K562 (cell line): ENCODE measurements around the gene SLC3A2.

ENCODE experiments used
- C11orf30 ChIP-seq: fragments of 450-650 bp; IDR thresholded peaks from 2 replicates; pipeline ENCODE4 v1.6.1; 2016; ENCODE audit warnings: low read depth, mild to moderate bottlenecking
- CTCF ChIP-seq, 3 experiments: IDR thresholded peaks in 2 of 3; conservative IDR thresholded peaks in 1 of 3; 2 replicates each; pipeline ENCODE4 v1.5.1; 2011 to 2012; ENCODE audit warnings: low read length in 3 of 3, mild to moderate bottlenecking in 3 of 3, control low read depth in 2 of 3, improper control_type of control experiment in 1 of 3, inconsistent platforms in 1 of 3, low read depth in 1 of 3, mixed read lengths in 1 of 3, moderate library complexity in 1 of 3; ENCODE audit not compliant: insufficient read depth in 2 of 3
- POLR2A ChIP-seq: fragments of 450-650 bp; conservative IDR thresholded peaks from 2 replicates; pipeline ENCODE4 v1.6.1; 2016
- TF ChIP-seq, protein P1 (sequence below): conservative IDR thresholded peaks from 2 replicates; pipeline ENCODE4 v1.6.1; 2011; ENCODE audit warnings: low read depth, mild to moderate bottlenecking, low read length; ENCODE audit not compliant: control insufficient read depth

- TF ChIP-seq POLR2A: no peak
- TF ChIP-seq C11orf30: no peak
- TF ChIP-seq, protein P1, sequence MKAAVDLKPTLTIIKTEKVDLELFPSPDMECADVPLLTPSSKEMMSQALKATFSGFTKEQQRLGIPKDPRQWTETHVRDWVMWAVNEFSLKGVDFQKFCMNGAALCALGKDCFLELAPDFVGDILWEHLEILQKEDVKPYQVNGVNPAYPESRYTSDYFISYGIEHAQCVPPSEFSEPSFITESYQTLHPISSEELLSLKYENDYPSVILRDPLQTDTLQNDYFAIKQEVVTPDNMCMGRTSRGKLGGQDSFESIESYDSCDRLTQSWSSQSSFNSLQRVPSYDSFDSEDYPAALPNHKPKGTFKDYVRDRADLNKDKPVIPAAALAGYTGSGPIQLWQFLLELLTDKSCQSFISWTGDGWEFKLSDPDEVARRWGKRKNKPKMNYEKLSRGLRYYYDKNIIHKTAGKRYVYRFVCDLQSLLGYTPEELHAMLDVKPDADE: no peak
- TF ChIP-seq CTCF (IDR thresholded peaks at IDR 0.05 in 2 of 3, conservative IDR thresholded peaks at IDR 0.05 in 1 of 3; ENCODE audit: insufficient read depth in 2 of 3, low read depth in 1 of 3, low read length in 3 of 3): peak; percentile 77 to 86 (median 84)
Measured at GRCh38 chr11:62909107-62909894, 28.6 kb downstream of the SLC3A2 start.
